Endothelial cell of umbilical vein (primary cell): ENCODE measurements around the gene CDC45. TPM values are rescaled to one million over a fixed set of nuclear protein-coding genes. Genes with fewer than 3 reads are reported as not detected.

Experiments
- BruUV-seq: library from RNA; stranded (reverse); fragments of 400-500 nt; replicated peaks from 2 replicates; lab custom pipeline; 2021; lab: Mats Ljungman, UMichigan
- CTCF ChIA-PET: fragments of 300-600, 350-600 bp; sonication (Branson Sonifier 250); formaldehyde crosslinking; loops from one replicate; lab custom pipeline; 2021; ENCODE audit warnings: antibody characterized with exemption, inconsistent platforms; lab: Charles Lee
- POLR2A ChIA-PET: fragments of 300-600, 350-600 bp; sonication (Branson Sonifier 250); formaldehyde crosslinking; loops from one replicate; lab custom pipeline; 2021; ENCODE audit warnings: antibody characterized with exemption, inconsistent platforms; lab: Charles Lee
- DNase-seq: peaks from one replicate; pipeline ENCODE4 v3.0.0-alpha.2; 2011; ENCODE audit warnings: low read depth, low spot score
- FAIRE-seq: peaks from 2 replicates; lab custom pipeline; 2011; peaks lifted over from hg19 to GRCh38; lab: Jason Lieb, UNC
- H2AFZ ChIP-seq: 2 replicates; pipeline ENCODE4 v1.6.0; 2012; ENCODE audit warnings: low read depth, low read length, control low read depth, inconsistent platforms
- H3K27ac ChIP-seq: 2 replicates; pipeline ENCODE4 v1.5.1; 2011; ENCODE audit warnings: low read depth, mild to moderate bottlenecking, control low read depth, low read length, moderate library complexity; ENCODE audit not compliant: insufficient read depth
- H3K27me3 ChIP-seq, 2 experiments: 2 replicates each; pipeline versions ENCODE4 v1.6.0 to v1.6.1; 2011; ENCODE audit warnings: low read length in 2 of 2, mixed read lengths in 1 of 2; ENCODE audit not compliant: control insufficient read depth in 2 of 2, insufficient read depth in 2 of 2
- H3K36me3 ChIP-seq, 2 experiments: 2 replicates in 1 of 2; 3 replicates in 1 of 2; pipeline ENCODE4 v1.5.1; 2011; ENCODE audit warnings: low read length in 2 of 2, mild to moderate bottlenecking in 1 of 2, moderate library complexity in 1 of 2; ENCODE audit not compliant: control insufficient read depth in 2 of 2, insufficient read depth in 2 of 2; ENCODE audit errors: extremely low read depth in 1 of 2
- H3K4me1 ChIP-seq: 3 replicates; pipeline ENCODE4 v1.5.1; 2011; ENCODE audit warnings: mild to moderate bottlenecking, low read length; ENCODE audit not compliant: control insufficient read depth, insufficient read depth; ENCODE audit errors: extremely low read depth
- H3K4me2 ChIP-seq: 2 replicates; pipeline ENCODE4 v1.6.1; 2011; ENCODE audit warnings: low read length, control low read depth, mixed read lengths; ENCODE audit not compliant: insufficient read depth
- H3K4me3 ChIP-seq, 3 experiments: fragments of 200-600 bp in 1 of 3; sonication (generic), shearing (Covaris generic) in 1 of 3; replicated peaks in 1 of 3; 2 replicates each; pipeline ENCODE4 v1.5.1; 2011 to 2016; ENCODE audit warnings: control low read depth in 3 of 3, low read length in 3 of 3, mild to moderate bottlenecking in 2 of 3, inconsistent platforms in 1 of 3, low read depth in 1 of 3, moderate library complexity in 1 of 3; ENCODE audit not compliant: insufficient read depth in 1 of 3
- H3K79me2 ChIP-seq: 2 replicates; pipeline ENCODE4 v1.6.0; 2012; ENCODE audit warnings: low read length, inconsistent platforms; ENCODE audit not compliant: control insufficient read depth, insufficient read depth
- H3K9ac ChIP-seq: replicated peaks from 2 replicates; pipeline ENCODE3; 2011; ENCODE audit warnings: low read length, control low read depth; ENCODE audit not compliant: insufficient read depth; ENCODE audit errors: extremely low read depth
- H3K9me1 ChIP-seq: replicated peaks from 3 replicates; pipeline ENCODE4 v1.6.0; 2011; ENCODE audit warnings: mild to moderate bottlenecking, low read length; ENCODE audit not compliant: control insufficient read depth, insufficient read depth; ENCODE audit errors: extremely low read depth
- H3K9me3 ChIP-seq: replicated peaks from 2 replicates; pipeline ENCODE4 v1.5.1; 2012; ENCODE audit warnings: low read length, inconsistent platforms; ENCODE audit not compliant: control insufficient read depth, insufficient read depth
- H4K20me1 ChIP-seq: replicated peaks from 2 replicates; pipeline ENCODE3; 2011; ENCODE audit warnings: mild to moderate bottlenecking, low read length; ENCODE audit not compliant: control insufficient read depth, insufficient read depth; ENCODE audit errors: extremely low read depth
- MYC ChIP-seq: IDR thresholded peaks from one replicate; pipeline ENCODE4 v1.6.1; 2011; ENCODE audit warnings: mild to moderate bottlenecking, low read depth, low read length
- POLR2A ChIP-seq: IDR thresholded peaks from 2 replicates; pipeline ENCODE4 v1.6.1; 2012; ENCODE audit warnings: low read depth, mild to moderate bottlenecking, control low read depth, low read length
- POLR2AphosphoS5 ChIP-seq: IDR thresholded peaks from 2 replicates; pipeline ENCODE4 v1.6.1; 2012; ENCODE audit warnings: low read depth, mild to moderate bottlenecking, control low read depth, low read length, moderate library complexity; ENCODE audit not compliant: insufficient read depth
- dilution Hi-C: fragments of 300-500 bp; cut with MboI; formaldehyde crosslinking; loops from one replicate; pipeline ENCODE4 v1.15.0; 2019; ENCODE audit warnings: low sequenced_read_pairs; ENCODE audit not compliant: extremely low pct_ligation_motif_present
- intact Hi-C: fragments of 100-400 bp; cut with micrococcal nuclease; formaldehyde crosslinking; loops from one replicate; pipeline ENCODE4 v1.10.0; 2022
- polyA plus RNA-seq, 4 experiments: library from polyadenylated mRNA; depleted of rRNA in 3 of 4; stranded (reverse) in 3 of 4; unstranded in 1 of 4; fragments of >200 nt; gene quantifications; 2 replicates each; pipeline versions ENCODE4 v1.2.1 to v1.2.3, GENCODE V29; 2011 to 2012; ENCODE audit warnings: missing spikeins in 1 of 4
- total RNA-seq: library from RNA; stranded (reverse); gene quantifications from 2 replicates; pipeline ENCODE4 v1.2.3, GENCODE V29; 2021

The CDC45 gene
- total and polyA plus RNA-seq, 2 donors (not counting 3 experiments of a cell fraction or from before 2014, with no cell fraction given): 36.6 to 40.6 TPM

DNA sequence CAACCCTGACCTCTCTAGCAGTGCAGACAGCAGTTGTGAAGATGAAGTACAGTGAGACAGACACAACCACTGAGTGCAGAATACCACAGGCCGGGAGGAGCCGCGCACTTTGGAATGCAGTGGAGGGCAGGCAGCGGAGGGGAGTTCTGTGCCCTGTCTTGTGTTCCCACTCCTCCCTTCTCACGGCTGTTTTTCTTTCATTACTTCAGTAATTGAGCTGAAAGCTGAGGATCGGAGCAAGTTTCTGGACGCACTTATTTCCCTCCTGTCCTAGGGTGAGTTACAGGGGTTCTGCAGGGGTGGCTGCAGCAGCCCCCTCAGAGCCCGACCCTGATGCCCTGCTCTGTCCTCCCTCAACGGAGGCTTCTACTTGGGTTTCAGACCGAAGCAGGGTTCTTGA, 38.9 kb downstream of the CDC45 start:
- Histone ChIP-seq H3K27ac (no peak overlapping the region), H3K36me3 (peaks cover 0 to 2% of the 10 kb centered on the region in 2 experiments), H3K4me3 (no peak overlapping the region), H2AFZ (no peak overlapping the region), H3K4me2 (no peak overlapping the region), H4K20me1 (no peaks in the 10 kb centered on the region), H3K9ac (no peak overlapping the region), H3K79me2 (peaks cover 23% of the 10 kb centered on the region), H3K9me3 (no peaks in the 10 kb centered on the region), H3K4me1 (peaks cover 16% of the 10 kb centered on the region), H3K27me3 (no peaks in the 10 kb centered on the region), H3K9me1 (no peaks in the 10 kb centered on the region)
- FAIRE-seq (no peak), DNase-seq (no peak)
- CTCF ChIA-PET: interaction anchor here (0.6 to 4.6 kb wide), 5 partner anchors 16 to 111 kb away, joined by 3 to 50 read pairs (median 3); no protein-coding TSS in a partner anchor
- no TSS peak for BruUV-seq
- intact Hi-C loops (no loop called here), dilution Hi-C loops (no loop called here)
- no peak for TF ChIP-seq POLR2A
- POLR2A ChIA-PET: interaction anchor here (0.8 kb wide), 1 partner anchor 41 kb away, joined by 3 read pairs; no protein-coding TSS in a partner anchor

GRCh38 chr22:19519041-19519926, 39.6 kb downstream of the CDC45 start:
- H3K36me3 ChIP-seq: peaks cover 0 to 2% of the 10 kb centered on the region in 2 experiments
- intact Hi-C loops: no loop called here

More at GRCh38 chr22:19519041-19519926, 39.6 kb downstream of the CDC45 start:
- Histone ChIP-seq H3K27ac (no peak overlapping the region), H3K27me3 (no peaks in the 10 kb centered on the region), H4K20me1 (no peaks in the 10 kb centered on the region), H3K4me3 (no peak overlapping the region), H3K4me2 (no peak overlapping the region), H3K4me1 (peaks cover 16% of the 10 kb centered on the region), H2AFZ (no peak overlapping the region), H3K9me1 (no peaks in the 10 kb centered on the region), H3K79me2 (peaks cover 28% of the 10 kb centered on the region), H3K9me3 (no peaks in the 10 kb centered on the region), H3K9ac (no peak overlapping the region)
- ChIA-PET POLR2A (interaction anchor here (0.8 kb wide), 1 partner anchor 41 kb away, joined by 3 read pairs; no protein-coding TSS in a partner anchor), CTCF (interaction anchor here (0.6 to 4.6 kb wide), 6 partner anchors 17 to 110 kb away, joined by 3 to 50 read pairs (median 3); no protein-coding TSS in a partner anchor)
- FAIRE-seq (no peak), DNase-seq (no peak)
- dilution Hi-C loops: no loop called here
- no TSS peak for BruUV-seq
- TF ChIP-seq POLR2A (no peak), MYC (no peak), POLR2AphosphoS5 (no peak)
